ENCODE results near the gene GMCL2.
"Not testable (repeated sequence)": the region's sequence is repeated elsewhere in the genome, so short reads cannot be mapped to it uniquely, and the experiment has no call there.

The GMCL2 gene

DNA sequence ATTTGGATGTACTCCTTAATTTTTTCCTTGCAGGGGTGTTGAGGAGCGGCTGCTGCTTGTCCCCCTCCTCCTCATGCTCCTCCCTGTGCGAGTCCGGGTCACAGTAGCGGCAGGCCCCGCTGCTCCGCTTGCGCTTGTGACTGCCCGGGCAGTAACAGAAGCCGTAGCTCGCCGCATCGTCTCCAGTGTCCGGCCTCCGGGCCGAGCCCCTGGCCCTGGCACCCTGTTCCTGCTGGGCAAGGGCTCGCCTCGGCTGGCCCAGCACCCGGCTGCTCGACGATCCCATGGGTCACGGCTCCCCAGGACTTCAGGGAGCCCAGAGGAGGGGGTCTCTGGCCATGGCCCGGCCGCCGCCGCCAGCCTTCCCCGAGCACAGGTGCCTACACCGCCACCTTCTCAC lies at the start of gene GMCL2:
GMCL2 (minus strand) TSS at position 358 of the 400 bp plus-strand sequence; CDS start at position 286, 72 bp downstream.
- DNase-seq (ENCODE audit: low spot score) = no peak

DNA sequence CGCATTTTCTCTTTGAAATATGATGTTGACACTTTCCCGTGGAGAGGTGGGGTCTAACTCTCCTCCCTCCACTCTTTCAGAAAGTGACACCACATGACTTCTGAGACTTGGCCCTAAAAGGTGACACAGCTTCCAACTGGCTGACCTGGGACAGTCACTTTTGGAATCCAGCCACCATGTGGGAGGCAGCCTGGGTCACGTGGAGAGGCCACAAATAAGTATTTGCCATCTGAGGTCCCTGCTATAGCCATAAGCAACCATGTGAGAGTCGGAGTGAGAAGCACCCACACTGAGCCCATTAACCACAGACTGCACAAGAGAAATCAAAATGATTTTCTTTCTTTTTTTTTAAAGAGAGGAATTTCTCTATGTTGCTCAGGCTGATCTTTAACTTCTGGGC lies 49.5 kb upstream of the GMCL2 start:
- no peak for DNase-seq (ENCODE audit: low spot score)

DNA sequence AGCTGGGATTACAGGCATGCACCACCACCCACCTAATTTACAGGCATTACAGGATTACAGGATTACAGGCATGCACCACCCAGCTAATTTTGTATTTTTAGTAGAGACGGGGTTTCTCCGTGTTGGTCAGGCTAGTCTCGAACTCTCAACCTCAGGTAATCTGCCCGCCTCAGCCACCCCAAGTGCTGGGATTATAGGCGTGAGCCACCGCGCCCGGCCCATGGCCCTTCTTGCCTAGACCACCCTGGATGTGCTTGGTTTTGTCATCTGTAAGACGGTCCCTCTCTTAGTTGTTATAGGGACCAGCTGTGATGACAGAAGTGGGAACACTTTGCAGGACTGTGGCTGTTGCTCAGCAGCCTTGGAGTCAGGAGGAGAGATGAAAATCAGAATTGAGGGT lies 49.0 kb upstream of the GMCL2 start:
- no peak for DNase-seq (ENCODE audit: low spot score)

DNA sequence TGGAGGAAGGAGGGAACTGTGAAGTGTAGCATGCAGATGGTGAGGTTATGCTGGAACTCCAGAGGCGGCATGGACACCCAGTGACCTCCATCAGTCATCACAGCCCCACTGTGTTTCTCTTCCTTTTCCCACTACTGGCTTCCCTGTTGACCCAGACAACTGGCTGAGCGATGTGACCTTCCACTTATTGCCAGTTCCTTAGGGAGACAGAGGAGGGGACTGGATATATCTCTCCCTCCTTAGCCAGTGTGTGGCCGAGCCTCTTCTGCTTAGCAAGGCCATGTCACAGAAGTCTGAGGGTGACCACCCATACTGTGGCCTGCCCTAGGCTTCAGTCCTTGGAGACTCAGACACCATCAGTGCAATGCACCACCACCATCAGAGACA lies 48.4 kb upstream of the GMCL2 start:
- DNase-seq (ENCODE audit: low spot score) = no peak

DNA sequence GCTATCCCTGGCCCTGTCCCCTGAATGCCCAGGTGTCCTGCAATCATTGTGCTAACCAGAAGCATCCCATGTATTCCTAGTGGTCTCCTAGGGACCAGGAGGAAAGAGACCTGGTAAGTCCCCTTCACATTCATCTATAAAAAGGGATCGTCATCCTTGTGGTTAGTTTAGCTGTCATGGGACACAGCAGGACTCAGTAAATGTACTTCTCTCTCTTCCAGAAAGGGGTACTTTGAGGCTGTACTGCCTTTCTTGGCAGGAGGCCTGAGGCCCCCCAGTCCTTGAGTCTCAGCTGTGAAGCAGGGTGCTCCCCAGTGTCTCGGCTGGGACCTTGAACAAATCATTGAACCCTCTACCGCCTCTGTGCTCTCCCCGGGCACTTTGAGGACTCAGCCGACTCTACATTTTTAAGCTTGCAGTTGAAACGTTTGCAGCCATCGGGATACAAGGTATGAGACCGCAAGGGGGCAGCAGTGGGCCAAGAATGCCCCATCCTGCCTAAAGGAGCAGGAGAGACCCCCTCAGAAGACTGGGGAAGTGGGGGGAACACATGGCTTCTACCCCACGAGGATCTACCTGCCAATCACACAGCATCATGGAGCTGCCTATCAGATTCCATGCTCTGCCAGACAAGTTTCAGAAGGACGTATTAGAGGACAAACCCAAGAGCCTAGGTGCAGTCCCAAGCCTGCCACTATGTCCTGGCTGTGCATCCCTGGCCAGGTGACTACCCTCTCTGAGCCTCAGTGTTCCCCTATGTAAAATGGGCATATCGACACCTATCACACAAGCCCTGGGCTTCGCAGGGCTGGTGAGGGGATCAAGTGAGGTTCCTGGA lies 47.8 kb upstream of the GMCL2 start:
- peak; percentile 85 for DNase-seq (ENCODE audit: low spot score)

GRCh38 chr5:178234121-178234749 lies 47.1 kb upstream of the GMCL2 start:
- no peak for DNase-seq (ENCODE audit: low spot score)

- no peak for DNase-seq (ENCODE audit: low spot score)
These were observed 45.8 kb upstream of the GMCL2 start for GRCh38 chr5:178232920-178233429.

GRCh38 chr5:178232124-178232919 lies 45.2 kb upstream of the GMCL2 start, which contains the start of gene PHYKPL:
Gene PHYKPL, minus strand, starts transcription at chr5:178232802. Its CDS starts 252 bp downstream, at chr5:178232550.
- peak; percentile 90 for DNase-seq (ENCODE audit: low spot score)

GRCh38 chr5:178231539-178232123 lies 44.5 kb upstream of the GMCL2 start:
- no peak for DNase-seq (ENCODE audit: low spot score)

GRCh38 chr5:178230879-178231538 lies 43.8 kb upstream of the GMCL2 start:
- peak; percentile 58 for DNase-seq (ENCODE audit: low spot score)

DNA sequence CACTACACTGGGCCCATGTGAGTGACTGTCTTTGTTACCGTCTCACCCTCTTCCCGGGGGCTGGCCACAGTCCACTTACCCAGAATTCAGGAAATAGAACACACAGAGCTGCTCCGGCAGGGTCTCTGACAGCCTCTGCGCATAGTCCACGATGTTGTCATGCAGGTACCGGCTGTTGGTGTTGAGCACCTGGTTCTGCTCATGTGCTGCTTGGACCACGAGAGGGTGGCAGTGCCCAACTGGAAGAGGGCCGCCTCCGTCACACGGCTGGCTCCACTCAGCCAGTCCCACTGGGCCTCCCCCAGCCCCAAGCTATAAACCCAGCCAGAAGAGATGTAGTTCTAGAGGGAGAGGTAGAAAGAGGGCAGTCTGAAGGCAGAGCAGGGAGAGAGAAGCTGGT lies 42.7 kb upstream of the GMCL2 start:
- no peak for DNase-seq (ENCODE audit: low spot score)

- not testable (repeated sequence) for DNase-seq (ENCODE audit: low spot score)
These were observed 41.9 kb upstream of the GMCL2 start for GRCh38 chr5:178229111-178229510.

DNA sequence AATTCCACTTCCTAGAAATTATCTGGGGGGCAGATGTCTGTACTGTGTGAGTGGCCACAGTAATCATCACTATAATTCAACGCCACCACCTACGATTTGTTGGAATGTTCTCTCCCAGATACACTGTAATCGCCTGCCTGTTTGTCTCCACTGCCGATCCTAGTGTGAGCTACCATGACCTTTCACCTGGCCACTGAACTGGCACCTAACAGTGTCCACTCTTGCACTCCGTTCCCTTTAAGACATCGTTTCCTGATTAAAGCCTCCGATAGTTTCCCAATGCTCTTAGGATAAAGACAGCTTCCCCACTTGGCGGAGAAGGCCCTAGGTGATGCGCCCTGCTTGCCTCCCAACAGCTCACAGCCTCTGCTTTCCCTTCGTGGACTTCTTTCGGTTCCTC lies 41.4 kb upstream of the GMCL2 start:
- no peak for DNase-seq (ENCODE audit: low spot score)

GRCh38 chr5:178227929-178228328 lies 40.8 kb upstream of the GMCL2 start:
- no peak for DNase-seq (ENCODE audit: low spot score)

GRCh38 chr5:178227138-178227659 lies 40.0 kb upstream of the GMCL2 start:
- no peak for DNase-seq (ENCODE audit: low spot score)

DNA sequence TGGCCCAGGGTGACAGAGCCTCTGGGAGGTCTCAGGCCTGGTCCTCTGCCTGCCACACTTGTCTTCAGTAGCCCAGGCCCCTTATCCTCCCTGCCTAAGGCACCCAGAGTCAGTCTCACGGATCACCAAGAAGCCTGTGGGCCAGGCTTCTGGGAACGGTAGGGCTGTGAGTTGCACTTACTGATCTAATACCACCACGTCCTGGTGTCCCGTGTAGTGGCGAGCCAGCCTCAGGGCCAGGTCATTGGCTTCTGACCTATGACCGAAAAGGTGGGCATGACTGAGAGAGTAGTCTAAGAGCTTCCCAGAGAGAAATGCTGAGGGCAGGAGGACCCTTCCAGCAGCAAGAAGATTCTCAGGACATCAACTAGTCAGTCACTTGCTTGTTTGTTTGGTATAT lies 38.0 kb upstream of the GMCL2 start:
- no peak for DNase-seq (ENCODE audit: low spot score)

DNA sequence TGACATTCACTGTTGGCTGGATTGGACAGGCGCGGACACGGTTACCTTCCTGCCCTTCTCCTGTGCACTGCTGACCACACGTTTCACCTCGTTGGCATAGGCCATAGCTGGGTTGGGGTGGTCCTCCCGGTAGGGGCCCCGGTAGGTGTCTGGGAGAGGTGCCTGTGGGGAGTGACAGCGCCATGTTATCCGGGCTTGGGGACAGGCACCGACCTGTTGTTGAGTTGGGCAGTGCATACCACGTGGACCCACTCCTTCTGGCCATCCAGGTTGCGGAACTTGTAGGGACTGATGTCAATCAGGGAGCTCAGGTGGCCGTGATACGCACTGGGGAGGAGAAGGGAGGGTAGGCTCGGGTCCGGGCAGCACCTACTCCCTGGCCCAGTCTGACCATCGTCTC lies 37.2 kb upstream of the GMCL2 start:
- DNase-seq (ENCODE audit: low spot score) = no peak

DNA sequence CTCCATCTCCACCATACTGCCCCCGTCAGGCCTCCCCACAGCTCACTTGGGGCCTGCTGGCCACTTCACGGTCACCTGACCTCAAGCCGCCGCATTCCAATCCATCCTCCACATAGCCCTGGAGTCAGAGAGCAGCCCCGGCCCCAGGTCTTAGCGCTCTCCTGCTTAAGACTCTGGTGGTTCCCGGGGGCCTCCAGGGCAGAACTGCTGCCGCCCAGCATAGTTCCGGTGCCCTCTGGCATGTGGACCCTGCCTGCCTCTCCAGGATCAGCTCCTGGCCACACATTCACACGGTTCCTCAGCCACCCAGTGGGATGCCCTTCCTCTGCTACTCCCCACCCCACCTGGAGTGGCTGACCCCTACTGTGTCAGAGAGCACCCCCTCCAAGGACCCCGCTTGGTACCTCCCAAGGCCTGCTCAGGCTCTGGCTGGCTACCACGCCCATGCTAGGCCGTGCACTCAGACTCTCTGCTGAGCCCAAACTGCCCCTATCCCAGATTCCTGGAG lies 36.7 kb upstream of the GMCL2 start:
- no peak for DNase-seq (ENCODE audit: low spot score)

DNA sequence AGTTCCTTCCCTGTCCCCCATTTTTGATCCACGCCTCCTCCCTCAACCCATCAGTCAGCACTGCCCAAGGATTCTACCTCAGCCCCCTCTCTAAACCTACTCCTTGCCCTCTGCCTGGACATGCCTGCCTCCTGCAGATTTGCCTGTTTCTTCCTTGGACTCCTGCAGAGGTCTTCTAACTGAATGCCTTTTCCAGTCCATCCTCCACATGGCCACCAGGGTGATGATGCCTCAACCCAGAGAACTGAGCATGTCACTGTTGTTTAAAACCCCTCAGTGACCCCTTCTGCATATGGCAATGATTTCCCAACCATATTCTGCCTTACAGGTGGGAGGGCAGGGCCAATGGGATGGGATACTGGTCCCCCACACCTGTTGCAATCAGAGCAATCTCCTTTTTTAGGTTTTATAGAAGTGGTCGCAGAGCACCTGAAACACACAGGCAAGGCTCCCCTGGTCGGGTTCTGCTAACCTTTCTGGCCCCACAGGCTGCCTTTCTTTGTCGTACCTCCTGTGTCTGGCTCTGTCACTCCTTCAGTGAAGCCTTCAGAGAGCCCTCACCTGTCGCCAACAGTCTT lies 36.1 kb upstream of the GMCL2 start:
- DNase-seq (ENCODE audit: low spot score) = no peak

- no peak for DNase-seq (ENCODE audit: low spot score)
These were observed 35.1 kb upstream of the GMCL2 start for GRCh38 chr5:178222292-178222691.

- no peak for DNase-seq (ENCODE audit: low spot score)
These were observed 34.7 kb upstream of the GMCL2 start for GRCh38 chr5:178221853-178222252.
